HG03196 (cell line): ENCODE results near the gene TXNRD2.
"Not testable (repeated sequence)": the region's sequence is repeated elsewhere in the genome, so short reads cannot be mapped to it uniquely, and the experiment has no call there.

ENCODE experiments used
- ATAC-seq: cut with Tn5 transposase; IDR thresholded peaks from one replicate; pipeline ENCODE4 v1.9.1; 2021; ENCODE audit not compliant: unreplicated experiment

Gene TXNRD2

DNA sequence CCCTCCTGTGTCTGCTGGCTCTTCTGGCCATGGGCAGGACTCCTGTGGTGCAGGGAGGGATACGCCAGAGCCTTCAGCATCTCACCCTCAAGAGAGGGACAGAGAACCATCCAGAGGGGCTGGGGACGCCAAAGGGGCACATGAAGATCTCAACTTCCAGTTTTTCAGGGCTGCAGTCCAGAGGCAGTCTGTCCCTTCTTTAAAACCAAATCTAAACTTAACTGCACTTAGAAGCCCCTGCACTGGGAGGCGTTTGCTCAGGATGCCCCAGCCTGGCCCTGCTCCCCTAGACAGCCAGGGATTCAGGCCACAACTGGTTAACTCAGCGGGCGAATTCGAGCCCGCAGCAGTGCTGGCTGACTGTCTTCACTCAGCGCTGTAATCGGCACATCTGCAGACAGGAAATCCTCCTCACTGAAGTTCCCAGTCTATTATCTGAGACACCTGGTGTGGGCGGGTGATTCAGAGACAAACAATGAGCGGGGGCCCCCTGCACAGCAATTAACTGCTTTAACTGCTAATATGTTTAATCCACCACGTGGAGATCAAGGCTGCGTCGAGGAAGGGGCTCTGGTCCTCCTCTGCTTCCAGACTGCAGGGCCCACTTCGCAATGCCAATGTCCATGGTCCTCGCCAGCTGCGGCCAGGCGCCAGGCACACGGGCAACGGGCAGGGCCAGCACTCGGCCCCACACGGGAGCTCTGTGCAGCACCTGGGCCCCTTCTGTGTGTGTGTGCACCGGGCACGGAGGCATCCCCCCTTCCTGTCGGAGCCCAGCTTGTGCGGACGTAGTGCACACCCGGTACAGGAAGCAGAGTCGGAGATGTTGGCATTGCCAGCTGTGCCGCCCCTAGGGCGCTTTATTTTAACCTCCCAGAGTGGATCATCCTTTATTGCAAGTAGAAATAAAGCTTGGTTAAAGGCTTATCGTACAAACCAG, 50.0 kb downstream of the TXNRD2 start:
- ATAC-seq, result no peak

- no peak for ATAC-seq
Measured at GRCh38 chr22:19890502-19891316, 50.9 kb downstream of the TXNRD2 start.

GRCh38 chr22:19889951-19890350, 51.7 kb downstream of the TXNRD2 start:
- no peak for ATAC-seq

DNA sequence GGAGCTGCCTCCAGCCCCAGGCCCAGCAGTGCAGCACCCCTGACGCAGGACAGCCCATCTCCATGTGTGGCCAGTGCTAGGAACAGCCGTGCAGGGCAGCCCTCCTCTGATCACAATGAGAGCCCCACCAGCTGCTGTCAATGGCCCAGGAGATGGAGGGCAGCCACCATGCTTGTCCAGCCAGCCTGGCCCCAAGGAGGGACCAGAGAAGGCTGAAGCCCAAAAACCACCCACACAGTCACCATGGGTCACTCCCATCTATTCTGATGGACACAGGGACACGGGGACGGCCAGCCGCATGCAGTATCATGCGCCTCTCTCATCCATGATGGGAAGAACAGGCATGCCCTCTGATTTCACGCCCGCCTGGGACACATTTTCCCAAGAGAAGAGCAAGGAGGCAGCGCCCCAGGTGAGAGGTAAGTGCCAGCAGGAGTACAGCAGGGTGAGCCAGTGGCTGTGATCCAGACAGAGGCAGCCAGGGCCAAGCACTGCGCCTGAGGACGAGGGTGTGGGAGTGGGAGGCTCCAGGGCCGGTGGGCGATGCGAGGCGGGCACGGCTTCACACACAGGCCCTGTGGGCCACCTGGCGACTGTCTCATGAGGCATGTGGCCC, 53.4 kb downstream of the TXNRD2 start:
- ATAC-seq, result no peak

DNA sequence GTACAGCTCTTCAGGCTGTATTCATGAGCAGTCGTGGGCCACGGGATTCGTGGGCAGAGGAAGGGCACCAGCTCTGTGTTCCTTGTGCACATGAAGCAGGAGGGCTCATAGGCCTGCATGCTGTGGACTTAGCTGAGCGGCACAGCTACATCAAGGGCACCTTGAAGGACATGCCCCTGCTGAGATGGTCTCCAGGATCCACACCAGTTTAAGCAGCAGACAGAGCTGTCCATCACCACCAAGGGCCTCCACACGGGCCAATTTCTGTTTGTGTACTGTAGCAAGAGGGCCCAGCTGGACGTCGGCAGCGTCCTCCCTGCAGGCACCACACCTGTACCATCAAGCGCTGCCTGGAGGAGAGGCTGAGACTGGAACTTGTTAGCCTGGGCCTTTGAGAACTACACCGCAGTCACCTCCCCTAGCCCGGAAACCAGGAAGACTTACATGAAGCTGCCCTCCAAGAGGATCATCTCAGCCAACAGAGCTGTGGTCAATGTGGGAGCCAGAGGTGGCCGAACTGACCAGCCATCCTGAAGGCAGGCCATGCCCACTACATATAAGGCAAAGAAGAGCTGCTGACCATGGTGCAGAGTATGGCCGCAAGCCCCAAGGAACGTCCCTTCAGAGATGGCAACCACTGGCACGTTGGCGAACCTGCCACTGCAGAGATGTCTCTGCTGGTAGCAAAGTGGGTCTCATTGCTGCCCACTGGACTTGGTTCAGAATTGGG, 54.2 kb downstream of the TXNRD2 start:
- ATAC-seq, result no peak

- no peak for ATAC-seq
Measured at GRCh38 chr22:19886605-19887255, 54.9 kb downstream of the TXNRD2 start.

- ATAC-seq, result no peak
Measured at GRCh38 chr22:19885841-19886592, 55.6 kb downstream of the TXNRD2 start.

GRCh38 chr22:19884954-19885751, 56.5 kb downstream of the TXNRD2 start:
- no peak for ATAC-seq

GRCh38 chr22:19884161-19884953, 57.3 kb downstream of the TXNRD2 start:
- ATAC-seq, result no peak

- not testable (repeated sequence) for ATAC-seq
Measured at GRCh38 chr22:19883446-19883845, 58.2 kb downstream of the TXNRD2 start.

- ATAC-seq, result no peak
Measured at GRCh38 chr22:19882446-19883381, 58.9 kb downstream of the TXNRD2 start.

GRCh38 chr22:19880786-19881569, 60.6 kb downstream of the TXNRD2 start:
- ATAC-seq, result no peak

DNA sequence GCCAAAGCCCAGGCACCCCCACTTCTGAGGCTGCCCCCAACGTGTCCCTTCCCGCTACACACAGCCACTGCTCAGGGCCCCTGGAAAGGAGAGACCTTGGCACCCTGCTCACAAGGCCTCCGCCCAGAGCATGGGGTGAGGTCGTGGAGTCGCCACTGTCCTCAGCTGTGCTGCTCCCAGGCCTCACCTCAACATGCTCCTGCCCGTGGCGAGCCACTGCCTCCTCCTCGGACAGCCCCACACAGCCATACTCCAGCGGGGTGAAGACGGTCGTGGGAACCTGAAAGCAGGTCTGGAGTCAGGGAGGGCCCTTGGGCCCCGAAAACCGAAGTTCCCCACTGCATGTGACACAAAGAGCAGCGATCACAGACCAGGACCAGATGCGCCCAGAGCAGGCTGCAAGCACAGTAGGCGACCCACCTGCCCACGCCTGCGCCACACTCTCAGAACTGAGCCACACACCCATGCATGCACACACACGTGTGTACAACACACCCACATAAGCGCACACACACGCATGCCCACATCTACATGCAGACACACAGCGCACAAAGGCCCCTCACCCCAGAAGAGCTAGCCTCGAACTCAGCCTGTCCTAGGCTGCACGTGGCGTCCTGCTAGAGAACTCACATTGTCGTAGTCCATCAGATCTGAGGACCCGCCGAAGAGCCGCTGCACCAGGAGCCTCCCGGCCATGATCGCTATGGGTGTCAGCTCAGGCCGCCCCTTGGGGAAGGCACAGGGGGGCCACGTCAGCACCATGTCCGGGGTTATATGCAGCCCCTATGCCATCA, 61.4 kb downstream of the TXNRD2 start:
- no peak for ATAC-seq

DNA sequence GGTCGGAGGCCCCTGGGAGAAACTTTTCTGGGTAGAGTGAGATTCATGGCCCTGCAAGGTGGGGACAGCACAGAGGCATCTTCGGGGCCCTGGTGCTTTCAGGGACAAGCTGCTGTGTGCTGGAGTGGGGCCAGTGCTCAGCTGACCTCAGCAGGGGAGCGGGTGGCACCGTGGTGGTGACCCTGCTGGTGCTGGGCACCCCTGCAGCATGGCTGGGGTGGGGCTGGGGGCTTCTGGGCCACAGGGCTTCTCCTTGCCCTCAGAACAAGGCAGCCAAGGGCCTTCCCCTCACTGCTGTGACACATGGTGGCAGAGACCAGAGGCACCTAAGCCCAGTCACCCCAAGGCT, 62.0 kb downstream of the TXNRD2 start:
- no peak for ATAC-seq

DNA sequence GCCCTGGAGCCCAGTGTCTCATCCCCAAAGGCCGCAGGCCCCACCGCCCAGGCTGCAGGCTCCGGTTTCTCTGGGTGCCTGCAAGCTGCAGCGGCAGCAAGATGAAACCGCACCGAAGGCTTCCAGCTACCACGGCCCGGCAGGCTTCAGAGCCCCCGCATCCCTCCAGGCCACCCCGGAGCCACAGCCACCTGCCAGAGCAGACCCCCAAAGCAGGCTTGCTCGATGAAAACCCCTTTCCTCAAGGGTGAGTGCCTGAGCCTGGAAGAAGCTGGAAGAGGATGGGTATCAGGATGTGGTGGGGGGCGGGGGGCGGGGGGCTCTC, 62.4 kb downstream of the TXNRD2 start:
- ATAC-seq, result no peak
